Fibroblast of skin of scalp (primary cell): ENCODE data around the gene PIBF1.
"Not testable (repeated sequence)": the region's sequence is repeated elsewhere in the genome, so short reads cannot be mapped to it uniquely, and the experiment has no call there.

Experiments used
- DNase-seq: peaks from one replicate; pipeline ENCODE4 v3.0.0-alpha.2; 2013

The PIBF1 gene

GRCh38 chr13:72911981-72912380 is 130.0 kb downstream of the PIBF1 start:
- DNase-seq: no peak

GRCh38 chr13:72920097-72920496 is 138.2 kb downstream of the PIBF1 start:
- DNase-seq: peak; percentile 39

- no peak for DNase-seq
Measured at GRCh38 chr13:72931311-72931710, 149.4 kb downstream of the PIBF1 start.

GRCh38 chr13:72932250-72932649 is 150.3 kb downstream of the PIBF1 start:
- DNase-seq: no peak

- DNase-seq: not testable (repeated sequence)
Measured at GRCh38 chr13:72946267-72946666, 164.3 kb downstream of the PIBF1 start.

GRCh38 chr13:72952529-72953141 is 170.7 kb downstream of the PIBF1 start:
- DNase-seq: no peak

- no peak for DNase-seq
Measured at GRCh38 chr13:72953391-72953965, 171.5 kb downstream of the PIBF1 start.

- DNase-seq: no peak
Measured at GRCh38 chr13:72959643-72960042, 177.7 kb downstream of the PIBF1 start.

- no peak for DNase-seq
Measured at GRCh38 chr13:72960114-72960513, 178.2 kb downstream of the PIBF1 start.

- DNase-seq: no peak
Measured at GRCh38 chr13:72960541-72960940, 178.6 kb downstream of the PIBF1 start.

GRCh38 chr13:72963762-72964161 is 181.8 kb downstream of the PIBF1 start:
- no peak for DNase-seq

- no peak for DNase-seq
Measured at GRCh38 chr13:72970301-72970880, 188.5 kb downstream of the PIBF1 start.

- peak; percentile 67 for DNase-seq
Measured at GRCh38 chr13:72970956-72971355, 189.0 kb downstream of the PIBF1 start.

GRCh38 chr13:72973234-72973633 is 191.3 kb downstream of the PIBF1 start:
- DNase-seq: no peak

GRCh38 chr13:72983085-72983768 is 201.3 kb downstream of the PIBF1 start:
- peak; percentile 61 for DNase-seq

GRCh38 chr13:72985610-72986009 is 203.7 kb downstream of the PIBF1 start:
- no peak for DNase-seq

- no peak for DNase-seq
Measured at GRCh38 chr13:72986197-72986596, 204.3 kb downstream of the PIBF1 start.

- DNase-seq: no peak
Measured at GRCh38 chr13:72990953-72991352, 209.0 kb downstream of the PIBF1 start.

- no peak for DNase-seq
Measured at GRCh38 chr13:72998012-72998411, 216.1 kb downstream of the PIBF1 start.

GRCh38 chr13:73000027-73000674 is 218.2 kb downstream of the PIBF1 start:
- peak; percentile 23 for DNase-seq

GRCh38 chr13:73001971-73002370 is 220.0 kb downstream of the PIBF1 start:
- no peak for DNase-seq

- DNase-seq: no peak
Measured at GRCh38 chr13:73011751-73012150, 229.8 kb downstream of the PIBF1 start.

GRCh38 chr13:73015805-73016204 is 233.9 kb downstream of the PIBF1 start:
- no peak for DNase-seq
